HepG2 (cell line): ENCODE data around the gene TSEN54. TPM values are rescaled to one million over a fixed set of nuclear protein-coding genes. Genes with fewer than 3 reads are reported as not detected.

ENCODE experiments used
- DMAP1 ChIP-seq: IDR thresholded peaks from 2 replicates; pipeline ENCODE4 v1.6.1; 2016
- ETV6 ChIP-seq: sonication (generic); formaldehyde crosslinking; conservative IDR thresholded peaks from 2 replicates; pipeline ENCODE4 v1.4.0; 2020; ENCODE audit warnings: missing genetic modification reagents
- FOXJ3 ChIP-seq: sonication (generic); formaldehyde crosslinking; IDR thresholded peaks from 2 replicates; pipeline ENCODE4 v1.4.0; 2020; ENCODE audit warnings: missing genetic modification reagents, mild to moderate bottlenecking, borderline replicate concordance
- GFI1 ChIP-seq: sonication (generic); formaldehyde crosslinking; IDR thresholded peaks from 2 replicates; pipeline ENCODE4 v1.5.0; 2020; ENCODE audit warnings: missing genetic modification reagents, mild to moderate bottlenecking, borderline replicate concordance
- MIER2 ChIP-seq: IDR thresholded peaks from 2 replicates; pipeline ENCODE4 v1.6.1; 2016; ENCODE audit warnings: missing biosample characterization, missing genetic modification reagents
- POLR2AphosphoS2 ChIP-seq: IDR thresholded peaks from 2 replicates; pipeline ENCODE4 v1.6.1; 2011; ENCODE audit warnings: low read depth, low read length, improper control_type of control experiment
- RCOR2 ChIP-seq: IDR thresholded peaks from 2 replicates; pipeline ENCODE4 v1.6.1; 2016; ENCODE audit warnings: missing biosample characterization, missing genetic modification reagents
- RXRB ChIP-seq: IDR thresholded peaks from 2 replicates; pipeline ENCODE4 v1.6.1; 2016; ENCODE audit warnings: borderline replicate concordance, missing genetic modification reagents, missing compliant biosample characterization
- ZFY ChIP-seq: sonication (generic); formaldehyde crosslinking; IDR thresholded peaks from 2 replicates; pipeline ENCODE4 v1.4.0; 2020; ENCODE audit warnings: missing genetic modification reagents
- ZNF572 ChIP-seq: sonication (generic); formaldehyde crosslinking; IDR thresholded peaks from 2 replicates; pipeline ENCODE4 v1.5.1; 2020; ENCODE audit warnings: mild to moderate bottlenecking, missing genetic modification reagents
- ZNF777 ChIP-seq: sonication (generic); formaldehyde crosslinking; IDR thresholded peaks from 2 replicates; pipeline ENCODE4 v1.4.0; 2020; ENCODE audit warnings: missing genetic modification reagents
- polyA plus RNA-seq, 8 experiments: library from polyadenylated mRNA; depleted of rRNA in 3 of 8; stranded (reverse) in 7 of 8; unstranded in 1 of 8; fragments of >200 nt; fragmentation: Illumina TruSeq in 4 of 8; extraction: Trizol in 4 of 8; gene quantifications; 2 replicates each; pipeline versions ENCODE4 v1.2.1 to v1.2.3, GENCODE V29; 2011 to 2016; ENCODE audit warnings: low read depth in 4 of 8, missing spikeins in 1 of 8, mixed read lengths in 1 of 8; ENCODE audit not compliant: insufficient read depth in 1 of 8
- total RNA-seq, 5 experiments: library from RNA; depleted of rRNA; stranded (reverse); fragments of >200 nt; fragmentation: Illumina TruSeq; extraction: Trizol; gene quantifications; 2 replicates each; pipeline ENCODE4 v1.2.3, GENCODE V29; 2016; ENCODE audit warnings: low read depth in 1 of 5
- TF ChIP-seq, protein P1 (sequence below): sonication (generic); formaldehyde crosslinking; IDR thresholded peaks from 2 replicates; pipeline ENCODE4 v1.4.0; 2020; ENCODE audit warnings: mild to moderate bottlenecking, missing genetic modification reagents
- TF ChIP-seq, protein P2 (sequence below): sonication (generic); formaldehyde crosslinking; IDR thresholded peaks from 2 replicates; pipeline ENCODE4 v1.4.0; 2020; ENCODE audit warnings: missing genetic modification reagents
- TF ChIP-seq, protein P3 (sequence below): sonication (generic); formaldehyde crosslinking; conservative IDR thresholded peaks from 2 replicates; pipeline ENCODE4 v1.4.0; 2020; ENCODE audit warnings: missing genetic modification reagents
- TF ChIP-seq, protein P4 (sequence below): sonication (generic); formaldehyde crosslinking; IDR thresholded peaks from 2 replicates; pipeline ENCODE4 v1.4.0; 2020; ENCODE audit warnings: missing genetic modification reagents, borderline replicate concordance
- TF ChIP-seq, protein P5 (sequence below): sonication (generic); formaldehyde crosslinking; conservative IDR thresholded peaks from 2 replicates; pipeline ENCODE4 v1.8.0; 2022; ENCODE audit warnings: mild to moderate bottlenecking, moderate library complexity, missing genetic modification reagents

Gene TSEN54
- total and polyA plus RNA-seq, 2 of the 13 experiments (the other 11 are each of a cell fraction or from before 2014, with no cell fraction given) = 62.9 to 63.3 TPM

DNA sequence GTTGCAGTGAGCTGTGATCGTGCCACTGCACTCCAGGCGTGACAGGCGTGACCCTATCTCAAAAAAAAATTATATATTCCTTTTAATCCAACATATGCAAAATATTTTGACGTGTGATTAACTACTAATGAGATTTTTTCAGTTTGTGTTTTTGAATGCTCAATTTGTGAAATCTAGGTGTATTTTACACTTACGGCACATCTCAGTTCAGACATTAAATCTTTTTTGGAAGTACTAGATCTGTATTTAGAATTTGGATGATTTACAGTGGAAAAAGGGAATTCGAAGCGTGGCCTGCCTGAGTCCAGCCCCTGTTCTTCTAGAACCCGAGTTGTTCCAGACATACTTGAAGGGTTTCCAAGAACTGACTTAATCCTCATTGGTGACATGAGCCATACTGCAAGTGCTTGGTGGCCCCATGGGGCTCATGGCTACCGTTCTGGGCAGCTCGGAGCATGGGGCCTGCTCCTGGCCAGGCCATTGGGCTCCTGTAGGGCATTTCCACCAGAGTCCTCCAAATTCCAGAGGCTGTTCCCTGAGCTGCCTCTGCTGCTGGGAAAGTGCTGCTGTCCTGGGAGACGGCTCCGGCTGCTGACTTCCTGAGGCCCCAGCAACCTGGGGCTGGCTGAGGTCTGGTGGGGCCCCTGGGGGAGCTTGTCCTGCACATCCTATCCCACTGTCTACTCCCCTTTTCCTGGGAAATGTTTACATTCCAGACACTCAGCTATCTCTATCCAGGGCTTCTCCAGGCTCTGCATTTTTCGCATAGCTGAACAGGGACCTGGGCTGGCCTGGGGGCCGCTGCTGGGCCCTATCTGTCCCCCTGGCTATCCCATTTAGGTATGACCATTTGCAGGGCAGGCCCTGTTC, 36.3 kb downstream of the TSEN54 start (continued):
- TF ChIP-seq, protein P1, sequence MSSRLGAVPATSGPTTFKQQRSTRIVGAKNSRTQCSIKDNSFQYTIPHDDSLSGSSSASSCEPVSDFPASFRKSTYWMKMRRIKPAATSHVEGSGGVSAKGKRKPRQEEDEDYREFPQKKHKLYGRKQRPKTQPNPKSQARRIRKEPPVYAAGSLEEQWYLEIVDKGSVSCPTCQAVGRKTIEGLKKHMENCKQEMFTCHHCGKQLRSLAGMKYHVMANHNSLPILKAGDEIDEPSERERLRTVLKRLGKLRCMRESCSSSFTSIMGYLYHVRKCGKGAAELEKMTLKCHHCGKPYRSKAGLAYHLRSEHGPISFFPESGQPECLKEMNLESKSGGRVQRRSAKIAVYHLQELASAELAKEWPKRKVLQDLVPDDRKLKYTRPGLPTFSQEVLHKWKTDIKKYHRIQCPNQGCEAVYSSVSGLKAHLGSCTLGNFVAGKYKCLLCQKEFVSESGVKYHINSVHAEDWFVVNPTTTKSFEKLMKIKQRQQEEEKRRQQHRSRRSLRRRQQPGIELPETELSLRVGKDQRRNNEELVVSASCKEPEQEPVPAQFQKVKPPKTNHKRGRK (CRISPR knock-in tag) = no peak
- TF ChIP-seq RXRB (CRISPR knock-in tag) (peak; percentile 78; the same call in 1 of the 2 replicates), GFI1 (peak; percentile 27; the same call in 1 of the 2 replicates), ZNF572 (CRISPR knock-in tag) (no peak), ETV6 (peak; percentile 53; the same call in 1 of the 2 replicates), FOXJ3 (CRISPR knock-in tag) (peak; percentile 30; the same call in 1 of the 2 replicates), ZFY (CRISPR knock-in tag) (peak; percentile 65), POLR2AphosphoS2 (no peak), DMAP1 (CRISPR knock-in tag) (peak; percentile 38; the same call in 1 of the 2 replicates), RCOR2 (peak; percentile 70; the same call in 1 of the 2 replicates), MIER2 (CRISPR knock-in tag) (no peak; the same call in 1 of the 2 replicates), ZNF777 (CRISPR knock-in tag) (0 out of 2 replicates have a peak, but pooled peaks have one; percentile 22)
- TF ChIP-seq, protein P2, sequence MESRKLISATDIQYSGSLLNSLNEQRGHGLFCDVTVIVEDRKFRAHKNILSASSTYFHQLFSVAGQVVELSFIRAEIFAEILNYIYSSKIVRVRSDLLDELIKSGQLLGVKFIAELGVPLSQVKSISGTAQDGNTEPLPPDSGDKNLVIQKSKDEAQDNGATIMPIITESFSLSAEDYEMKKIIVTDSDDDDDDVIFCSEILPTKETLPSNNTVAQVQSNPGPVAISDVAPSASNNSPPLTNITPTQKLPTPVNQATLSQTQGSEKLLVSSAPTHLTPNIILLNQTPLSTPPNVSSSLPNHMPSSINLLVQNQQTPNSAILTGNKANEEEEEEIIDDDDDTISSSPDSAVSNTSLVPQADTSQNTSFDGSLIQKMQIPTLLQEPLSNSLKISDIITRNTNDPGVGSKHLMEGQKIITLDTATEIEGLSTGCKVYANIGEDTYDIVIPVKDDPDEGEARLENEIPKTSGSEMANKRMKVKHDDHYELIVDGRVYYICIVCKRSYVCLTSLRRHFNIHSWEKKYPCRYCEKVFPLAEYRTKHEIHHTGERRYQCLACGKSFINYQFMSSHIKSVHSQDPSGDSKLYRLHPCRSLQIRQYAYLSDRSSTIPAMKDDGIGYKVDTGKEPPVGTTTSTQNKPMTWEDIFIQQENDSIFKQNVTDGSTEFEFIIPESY (CRISPR knock-in tag) = 0 out of 2 replicates have a peak, but pooled peaks have one; percentile 10
- TF ChIP-seq, protein P3, sequence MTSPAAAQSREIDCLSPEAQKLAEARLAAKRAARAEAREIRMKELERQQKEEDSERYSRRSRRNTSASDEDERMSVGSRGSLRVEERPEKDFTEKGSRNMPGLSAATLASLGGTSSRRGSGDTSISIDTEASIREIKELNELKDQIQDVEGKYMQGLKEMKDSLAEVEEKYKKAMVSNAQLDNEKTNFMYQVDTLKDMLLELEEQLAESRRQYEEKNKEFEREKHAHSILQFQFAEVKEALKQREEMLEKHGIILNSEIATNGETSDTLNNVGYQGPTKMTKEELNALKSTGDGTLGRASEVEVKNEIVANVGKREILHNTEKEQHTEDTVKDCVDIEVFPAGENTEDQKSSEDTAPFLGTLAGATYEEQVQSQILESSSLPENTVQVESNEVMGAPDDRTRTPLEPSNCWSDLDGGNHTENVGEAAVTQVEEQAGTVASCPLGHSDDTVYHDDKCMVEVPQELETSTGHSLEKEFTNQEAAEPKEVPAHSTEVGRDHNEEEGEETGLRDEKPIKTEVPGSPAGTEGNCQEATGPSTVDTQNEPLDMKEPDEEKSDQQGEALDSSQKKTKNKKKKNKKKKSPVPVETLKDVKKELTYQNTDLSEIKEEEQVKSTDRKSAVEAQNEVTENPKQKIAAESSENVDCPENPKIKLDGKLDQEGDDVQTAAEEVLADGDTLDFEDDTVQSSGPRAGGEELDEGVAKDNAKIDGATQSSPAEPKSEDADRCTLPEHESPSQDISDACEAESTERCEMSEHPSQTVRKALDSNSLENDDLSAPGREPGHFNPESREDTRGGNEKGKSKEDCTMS (CRISPR knock-in tag) = no peak; the same call in 1 of the 2 replicates
- TF ChIP-seq, protein P4, sequence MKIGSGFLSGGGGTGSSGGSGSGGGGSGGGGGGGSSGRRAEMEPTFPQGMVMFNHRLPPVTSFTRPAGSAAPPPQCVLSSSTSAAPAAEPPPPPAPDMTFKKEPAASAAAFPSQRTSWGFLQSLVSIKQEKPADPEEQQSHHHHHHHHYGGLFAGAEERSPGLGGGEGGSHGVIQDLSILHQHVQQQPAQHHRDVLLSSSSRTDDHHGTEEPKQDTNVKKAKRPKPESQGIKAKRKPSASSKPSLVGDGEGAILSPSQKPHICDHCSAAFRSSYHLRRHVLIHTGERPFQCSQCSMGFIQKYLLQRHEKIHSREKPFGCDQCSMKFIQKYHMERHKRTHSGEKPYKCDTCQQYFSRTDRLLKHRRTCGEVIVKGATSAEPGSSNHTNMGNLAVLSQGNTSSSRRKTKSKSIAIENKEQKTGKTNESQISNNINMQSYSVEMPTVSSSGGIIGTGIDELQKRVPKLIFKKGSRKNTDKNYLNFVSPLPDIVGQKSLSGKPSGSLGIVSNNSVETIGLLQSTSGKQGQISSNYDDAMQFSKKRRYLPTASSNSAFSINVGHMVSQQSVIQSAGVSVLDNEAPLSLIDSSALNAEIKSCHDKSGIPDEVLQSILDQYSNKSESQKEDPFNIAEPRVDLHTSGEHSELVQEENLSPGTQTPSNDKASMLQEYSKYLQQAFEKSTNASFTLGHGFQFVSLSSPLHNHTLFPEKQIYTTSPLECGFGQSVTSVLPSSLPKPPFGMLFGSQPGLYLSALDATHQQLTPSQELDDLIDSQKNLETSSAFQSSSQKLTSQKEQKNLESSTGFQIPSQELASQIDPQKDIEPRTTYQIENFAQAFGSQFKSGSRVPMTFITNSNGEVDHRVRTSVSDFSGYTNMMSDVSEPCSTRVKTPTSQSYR (CRISPR knock-in tag) = peak; percentile 47; the same call in 1 of the 2 replicates
- TF ChIP-seq, protein P5, sequence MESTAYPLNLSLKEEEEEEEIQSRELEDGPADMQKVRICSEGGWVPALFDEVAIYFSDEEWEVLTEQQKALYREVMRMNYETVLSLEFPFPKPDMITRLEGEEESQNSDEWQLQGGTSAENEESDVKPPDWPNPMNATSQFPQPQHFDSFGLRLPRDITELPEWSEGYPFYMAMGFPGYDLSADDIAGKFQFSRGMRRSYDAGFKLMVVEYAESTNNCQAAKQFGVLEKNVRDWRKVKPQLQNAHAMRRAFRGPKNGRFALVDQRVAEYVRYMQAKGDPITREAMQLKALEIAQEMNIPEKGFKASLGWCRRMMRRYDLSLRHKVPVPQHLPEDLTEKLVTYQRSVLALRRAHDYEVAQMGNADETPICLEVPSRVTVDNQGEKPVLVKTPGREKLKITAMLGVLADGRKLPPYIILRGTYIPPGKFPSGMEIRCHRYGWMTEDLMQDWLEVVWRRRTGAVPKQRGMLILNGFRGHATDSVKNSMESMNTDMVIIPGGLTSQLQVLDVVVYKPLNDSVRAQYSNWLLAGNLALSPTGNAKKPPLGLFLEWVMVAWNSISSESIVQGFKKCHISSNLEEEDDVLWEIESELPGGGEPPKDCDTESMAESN (CRISPR knock-in tag) = no peak
